H9 (cell line): ENCODE results near the gene RERG. TPM values are rescaled to one million over a fixed set of nuclear protein-coding genes. Genes with fewer than 3 reads are reported as not detected.

Experiments used
- DNase-seq: peaks from one replicate; pipeline ENCODE4 v3.0.0-alpha.2; 2017
- H2AFZ ChIP-seq: one replicate; pipeline ENCODE4 v1.6.1; 2013; ENCODE audit warnings: mild to moderate bottlenecking, low read length, control low read depth, moderate library complexity
- H2AK5ac ChIP-seq: 2 replicates; pipeline ENCODE4 v1.6.1; 2013; ENCODE audit warnings: low read length, control low read depth, mixed read lengths; ENCODE audit not compliant: insufficient read length
- H2BK120ac ChIP-seq: one replicate; pipeline ENCODE4 v1.6.1; 2013; ENCODE audit warnings: low read depth, mild to moderate bottlenecking, low read length, control low read depth, inconsistent platforms; ENCODE audit not compliant: poor library complexity, severe bottlenecking
- H2BK12ac ChIP-seq: 2 replicates; pipeline ENCODE4 v1.6.1; 2013; ENCODE audit warnings: low read length, control low read depth, mixed read lengths, low read depth; ENCODE audit not compliant: insufficient read length
- H2BK15ac ChIP-seq: 2 replicates; pipeline ENCODE4 v1.6.1; 2013; ENCODE audit warnings: low read depth, low read length, control low read depth
- H2BK20ac ChIP-seq: one replicate; pipeline ENCODE4 v1.6.1; 2013; ENCODE audit warnings: low read depth, mild to moderate bottlenecking, low read length, control low read depth, inconsistent platforms; ENCODE audit not compliant: poor library complexity, severe bottlenecking
- H2BK5ac ChIP-seq: 2 replicates; pipeline ENCODE4 v1.6.1; 2013; ENCODE audit warnings: low read length, control low read depth, mixed read lengths; ENCODE audit not compliant: insufficient read length
- H3K14ac ChIP-seq: 2 replicates; pipeline ENCODE4 v1.6.1; 2013; ENCODE audit warnings: low read length, control low read depth; ENCODE audit not compliant: insufficient read depth
- H3K18ac ChIP-seq: 2 replicates; pipeline ENCODE4 v1.6.1; 2013; ENCODE audit warnings: low read depth, mild to moderate bottlenecking, mixed read lengths, low read length, control low read depth; ENCODE audit not compliant: insufficient read length
- H3K23ac ChIP-seq: 2 replicates; pipeline ENCODE4 v1.6.1; 2013; ENCODE audit warnings: low read length, control low read depth, mixed read lengths, low read depth; ENCODE audit not compliant: insufficient read length
- H3K23me2 ChIP-seq: 2 replicates; pipeline ENCODE4 v1.6.1; 2013; ENCODE audit warnings: low read depth, mild to moderate bottlenecking, mixed read lengths, low read length, control low read depth; ENCODE audit not compliant: insufficient read length, poor library complexity, severe bottlenecking
- H3K27ac ChIP-seq: 2 replicates; pipeline ENCODE4 v1.5.1; 2013; ENCODE audit warnings: low read length, control low read depth, mixed read lengths, low read depth; ENCODE audit not compliant: insufficient read length
- H3K27me3 ChIP-seq: 2 replicates; pipeline ENCODE4 v1.6.1; 2013; ENCODE audit warnings: low read length, control low read depth, inconsistent platforms; ENCODE audit not compliant: insufficient read depth
- H3K4ac ChIP-seq: 2 replicates; pipeline ENCODE4 v1.6.1; 2013; ENCODE audit warnings: low read depth, mild to moderate bottlenecking, control low read depth, inconsistent platforms, low read length, moderate library complexity
- H3K4me1 ChIP-seq: 2 replicates; pipeline ENCODE4 v1.6.1; 2013; ENCODE audit warnings: low read length, control low read depth, inconsistent platforms; ENCODE audit not compliant: insufficient read depth
- H3K4me2 ChIP-seq: 2 replicates; pipeline ENCODE4 v1.6.1; 2013; ENCODE audit warnings: low read length, control low read depth, mixed read lengths; ENCODE audit not compliant: insufficient read length, insufficient read depth
- H3K56ac ChIP-seq: 2 replicates; pipeline ENCODE4 v1.6.1; 2013; ENCODE audit warnings: low read depth, mild to moderate bottlenecking, mixed read lengths, low read length, control low read depth; ENCODE audit not compliant: insufficient read length
- H3K79me1 ChIP-seq: 2 replicates; pipeline ENCODE4 v1.6.1; 2013; ENCODE audit warnings: low read depth, mild to moderate bottlenecking, moderate library complexity, low read length, control low read depth, inconsistent platforms; ENCODE audit not compliant: insufficient read depth, poor library complexity, severe bottlenecking
- H3K79me2 ChIP-seq: 2 replicates; pipeline ENCODE4 v1.6.1; 2013; ENCODE audit warnings: low read length, control low read depth, inconsistent platforms; ENCODE audit not compliant: insufficient read depth
- H3K9ac ChIP-seq: 2 replicates; pipeline ENCODE4 v1.6.1; 2013; ENCODE audit warnings: low read length, control low read depth, mixed read lengths; ENCODE audit not compliant: insufficient read length; ENCODE audit errors: extremely low read depth
- H3K9me3 ChIP-seq: one replicate; pipeline ENCODE4 v1.6.1; 2013; ENCODE audit warnings: low read depth, low read length, inconsistent platforms; ENCODE audit not compliant: control insufficient read depth
- H3T11ph ChIP-seq: one replicate; pipeline ENCODE4 v1.6.1; 2013; ENCODE audit warnings: mild to moderate bottlenecking, low read length, control low read depth, inconsistent platforms
- H4K20me1 ChIP-seq: one replicate; pipeline ENCODE4 v1.6.1; 2013; ENCODE audit not compliant: control insufficient read depth, insufficient read length, insufficient read depth
- H4K5ac ChIP-seq: 2 replicates; pipeline ENCODE4 v1.6.1; 2013; ENCODE audit warnings: low read depth, mild to moderate bottlenecking, mixed read lengths, low read length, control low read depth; ENCODE audit not compliant: insufficient read length
- H4K8ac ChIP-seq: replicated peaks from 2 replicates; pipeline ENCODE4 v1.6.1; 2013; ENCODE audit warnings: low read length, control low read depth, mixed read lengths, low read depth; ENCODE audit not compliant: insufficient read length
- H4K91ac ChIP-seq: 2 replicates; pipeline ENCODE4 v1.6.1; 2013; ENCODE audit warnings: low read depth, mild to moderate bottlenecking, moderate library complexity, mixed read lengths, low read length, control low read depth; ENCODE audit not compliant: insufficient read length
- H3K27ac Mint-ChIP-seq, 3 experiments: 2 replicates in 2 of 3; 3 replicates in 1 of 3; pipeline ENCODE4 v1.8.0; 2020 to 2021; ENCODE audit warnings: mixed read lengths in 3 of 3, mild to moderate bottlenecking in 1 of 3, moderate library complexity in 1 of 3
- H3K27me3 Mint-ChIP-seq: 2 replicates; pipeline ENCODE4 v1.8.0; 2021; ENCODE audit warnings: low read depth, mild to moderate bottlenecking, moderate library complexity, mixed read lengths
- H3K36me3 Mint-ChIP-seq, 3 experiments: 2 replicates in 2 of 3; 3 replicates in 1 of 3; pipeline ENCODE4 v1.8.0; 2020 to 2021; ENCODE audit warnings: low read depth in 3 of 3, mixed read lengths in 3 of 3; ENCODE audit not compliant: insufficient read depth in 1 of 3
- H3K4me1 Mint-ChIP-seq, 2 experiments: 2 replicates each; pipeline ENCODE4 v1.8.0; 2020; ENCODE audit warnings: mixed read lengths in 2 of 2
- H3K4me3 Mint-ChIP-seq, 2 experiments: 2 replicates in 1 of 2; 3 replicates in 1 of 2; pipeline ENCODE4 v1.8.0; 2020 to 2021; ENCODE audit warnings: mild to moderate bottlenecking in 2 of 2, mixed read lengths in 2 of 2, moderate library complexity in 1 of 2
- H3K9me3 Mint-ChIP-seq, 2 experiments: 2 replicates in 1 of 2; 3 replicates in 1 of 2; pipeline ENCODE4 v1.8.0; 2020; ENCODE audit warnings: mild to moderate bottlenecking in 2 of 2, mixed read lengths in 2 of 2, moderate library complexity in 1 of 2
- WGBS: extraction: QIAGEN DNeasy Blood & Tissue Kit; methylation state at CpG from one replicate; pipeline ENCODE4 v1.1.7; 2013; ENCODE audit warnings: missing lambda C conversion rate, low lambda C conversion rate, mixed read lengths; ENCODE audit not compliant: insufficient read length; ENCODE audit errors: extremely low coverage; 5-methylcytosine and 5-hydroxymethylcytosine counted together
- total RNA-seq: library from RNA; stranded (reverse); gene quantifications from 2 replicates; pipeline ENCODE4 v1.2.1, GENCODE V29; 2021
- TF ChIP-seq, protein P1 (sequence below): fragments of 200-600 bp; sonication (generic); conservative IDR thresholded peaks from 3 replicates; pipeline ENCODE4 v1.8.0; 2021; ENCODE audit warnings: antibody characterized with exemption, mild to moderate bottlenecking

RERG gene
- total RNA-seq, 1 experiment from 2014 or later, result not detected

DNA sequence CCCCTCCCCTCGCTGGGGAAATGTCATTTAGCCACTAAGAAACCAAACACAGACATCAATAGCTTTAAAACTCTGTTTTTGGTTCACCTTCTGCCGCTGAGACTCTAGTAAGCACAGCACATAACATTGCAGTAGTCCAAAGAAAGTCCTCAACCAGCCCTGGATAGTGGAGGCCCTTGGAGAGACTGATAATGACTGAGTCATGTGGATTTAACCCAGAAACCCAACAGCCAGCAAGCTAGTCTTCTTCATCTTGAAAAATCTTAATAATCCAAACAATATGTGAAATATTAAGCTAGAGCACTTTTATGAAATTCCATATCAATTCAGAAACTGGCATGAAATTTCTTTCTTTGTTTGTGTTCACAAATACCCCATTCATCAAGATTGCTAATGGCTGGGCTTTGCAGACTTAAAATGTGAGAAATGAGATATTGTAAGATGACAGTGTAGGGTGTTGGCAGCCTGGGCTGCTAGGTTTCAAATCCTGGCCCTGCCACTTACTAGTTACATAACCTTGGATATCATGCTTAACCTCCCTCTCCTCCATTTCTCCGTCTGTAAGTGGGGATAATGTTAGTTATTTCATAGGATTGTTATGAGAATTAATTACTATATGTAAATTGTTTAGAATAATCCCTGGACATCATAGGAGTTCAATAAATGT is 40.1 kb downstream of the RERG start:
- H4K91ac ChIP-seq, result no peak overlapping the region
- H3K36me3 Mint-ChIP-seq, result no peaks in the 10 kb centered on the region
- H3K56ac ChIP-seq, result no peak overlapping the region
- no peak overlapping the region for H3K27ac Mint-ChIP-seq
- no peaks in the 10 kb centered on the region for H3K23me2 ChIP-seq
- H3K9me3 ChIP-seq, result no peaks in the 10 kb centered on the region
- DNase-seq, result no peak
- no peak overlapping the region for H2BK5ac ChIP-seq
- H2BK15ac ChIP-seq, result no peak overlapping the region
- WGBS, result no CpG with 5 or more reads among the region's 3 CpGs
- H3K4ac ChIP-seq, result no peak overlapping the region
- H2BK12ac ChIP-seq, result no peak overlapping the region
- H3K27me3 ChIP-seq, result no peaks in the 10 kb centered on the region
- TF ChIP-seq, protein P1, sequence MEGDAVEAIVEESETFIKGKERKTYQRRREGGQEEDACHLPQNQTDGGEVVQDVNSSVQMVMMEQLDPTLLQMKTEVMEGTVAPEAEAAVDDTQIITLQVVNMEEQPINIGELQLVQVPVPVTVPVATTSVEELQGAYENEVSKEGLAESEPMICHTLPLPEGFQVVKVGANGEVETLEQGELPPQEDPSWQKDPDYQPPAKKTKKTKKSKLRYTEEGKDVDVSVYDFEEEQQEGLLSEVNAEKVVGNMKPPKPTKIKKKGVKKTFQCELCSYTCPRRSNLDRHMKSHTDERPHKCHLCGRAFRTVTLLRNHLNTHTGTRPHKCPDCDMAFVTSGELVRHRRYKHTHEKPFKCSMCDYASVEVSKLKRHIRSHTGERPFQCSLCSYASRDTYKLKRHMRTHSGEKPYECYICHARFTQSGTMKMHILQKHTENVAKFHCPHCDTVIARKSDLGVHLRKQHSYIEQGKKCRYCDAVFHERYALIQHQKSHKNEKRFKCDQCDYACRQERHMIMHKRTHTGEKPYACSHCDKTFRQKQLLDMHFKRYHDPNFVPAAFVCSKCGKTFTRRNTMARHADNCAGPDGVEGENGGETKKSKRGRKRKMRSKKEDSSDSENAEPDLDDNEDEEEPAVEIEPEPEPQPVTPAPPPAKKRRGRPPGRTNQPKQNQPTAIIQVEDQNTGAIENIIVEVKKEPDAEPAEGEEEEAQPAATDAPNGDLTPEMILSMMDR, result no peak
- no peaks in the 10 kb centered on the region for H4K20me1 ChIP-seq
- no peak overlapping the region for H3K27ac ChIP-seq
- H3K27me3 Mint-ChIP-seq, result no peaks in the 10 kb centered on the region; the same call in 1 of the 2 replicates
- no peak overlapping the region for H3T11ph ChIP-seq
- H3K23ac ChIP-seq, result no peak overlapping the region
- H4K5ac ChIP-seq, result no peak overlapping the region
- no peaks in the 10 kb centered on the region for H3K79me1 ChIP-seq
- H3K18ac ChIP-seq, result no peak overlapping the region
- H2BK20ac ChIP-seq, result no peak overlapping the region
- no peak overlapping the region for H2AK5ac ChIP-seq
- no peak overlapping the region for H3K14ac ChIP-seq
- no peak overlapping the region for H2BK120ac ChIP-seq
- H3K4me2 ChIP-seq, result no peak overlapping the region
- H3K79me2 ChIP-seq, result no peaks in the 10 kb centered on the region
- no peaks in the 10 kb centered on the region for H3K4me1 ChIP-seq
- no peaks in the 10 kb centered on the region for H3K9me3 Mint-ChIP-seq
- no peaks in the 10 kb centered on the region; a peak in 1 of 4 replicates for H3K4me1 Mint-ChIP-seq
- H2AFZ ChIP-seq, result no peak overlapping the region
- no peak overlapping the region for H3K4me3 Mint-ChIP-seq
- no peak overlapping the region for H4K8ac ChIP-seq
- H3K9ac ChIP-seq, result no peak overlapping the region
